Esophagus squamous epithelium (tissue), 5 donors: ENCODE data around the gene SASH3. TPM values are rescaled to one million over a fixed set of nuclear protein-coding genes. Genes with fewer than 3 reads are reported as not detected.

ENCODE experiments used
- DNase-seq: peaks from one replicate; lab custom pipeline; 2025; lab: John Stamatoyannopoulos, UW
- H3K27ac ChIP-seq, 4 donors: fragments of 200-600 bp; sonication (generic); one replicate each; pipeline ENCODE4 v1.5.1; 2016 to 2019; ENCODE audit warnings: mild to moderate bottlenecking in 1 of 4
- H3K27me3 ChIP-seq, 4 donors: fragments of 200-600 bp; sonication (generic); 1 replicate in 3 of 4; 2 replicates in 1 of 4; pipeline versions ENCODE4 v1.5.1 to v1.6.0; 2017 to 2021; ENCODE audit warnings: antibody characterized with exemption in 1 of 4
- H3K36me3 ChIP-seq, 3 donors: fragments of 200-600 bp; sonication (generic); one replicate each; pipeline ENCODE4 v1.5.1; 2016 to 2019
- H3K4me1 ChIP-seq, 3 donors: fragments of 200-600 bp; sonication (generic); one replicate each; pipeline ENCODE4 v1.5.1; 2017 to 2019
- H3K4me3 ChIP-seq, 4 donors: fragments of 200-600 bp; sonication (generic); 1 replicate in 3 of 4; 2 replicates in 1 of 4; pipeline ENCODE4 v1.5.1; 2016 to 2019; ENCODE audit warnings: mild to moderate bottlenecking in 2 of 4, moderate library complexity in 1 of 4
- H3K9me3 ChIP-seq, 3 donors: fragments of 200-600 bp; sonication (generic); one replicate each; pipeline ENCODE4 v1.5.1; 2016 to 2019
- POLR2A ChIP-seq, 4 donors: fragments of 450-650 bp; IDR thresholded peaks; one replicate each; pipeline ENCODE4 v1.6.1; 2017; ENCODE audit warnings: antibody characterized with exemption in 4 of 4, mild to moderate bottlenecking in 4 of 4, moderate library complexity in 3 of 4
- WGBS, 2 donors: methylation state at CpG; one replicate each; pipeline ENCODE4 v1.1.5; 2018; 5-methylcytosine and 5-hydroxymethylcytosine counted together
- intact Hi-C: fragments of 100-400 bp; cut with DNase I; formaldehyde crosslinking; loops from one replicate; pipeline ENCODE4 v1.15.0; 2022
- total RNA-seq, 4 donors: library from RNA; depleted of rRNA; stranded (reverse); fragments of >200 nt; gene quantifications; one replicate each; pipeline ENCODE4 v1.1.0, GENCODE V29; 2016
- TF ChIP-seq, protein P1 (sequence below), 6 experiments: fragments of 450-650 bp in 4 of 6; fragments of 200-600 bp in 2 of 6; sonication (generic) in 2 of 6; IDR thresholded peaks; one replicate each; pipeline ENCODE4 v1.5.1; 2016 to 2019; ENCODE audit warnings: antibody characterized with exemption in 6 of 6, mild to moderate bottlenecking in 4 of 6, moderate library complexity in 4 of 6
- donor health status: DM: yes; HTN: yes; CAD: no.

Gene SASH3
- total RNA-seq, 4 donors from 2014 or later = 2.5 to 9.3 (median 4.0) TPM

DNA sequence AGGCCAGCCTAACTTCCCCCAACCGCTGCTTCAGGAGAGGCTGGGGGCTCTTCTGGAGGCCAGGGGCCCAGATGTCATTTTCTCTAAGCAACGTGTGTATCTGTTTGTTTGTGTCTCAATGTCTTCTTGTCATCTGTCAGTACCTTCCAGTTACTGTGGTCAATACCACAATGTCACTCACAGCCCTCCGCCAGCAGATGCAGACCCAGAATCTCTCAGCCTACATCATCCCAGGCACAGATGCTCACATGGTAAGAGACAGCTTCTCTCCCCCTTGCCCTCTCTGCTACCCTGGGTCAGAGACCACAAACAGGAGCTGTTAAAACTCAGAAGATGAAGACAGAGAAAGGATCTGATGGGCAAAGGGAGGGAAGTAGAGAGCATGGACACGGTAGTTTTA lies 35.9 kb upstream of the SASH3 start:
- intact Hi-C loops = no loop called here
- no peak for DNase-seq
- Histone ChIP-seq H3K9me3 (no peaks in the 10 kb centered on the region), H3K4me3 (no peak overlapping the region), H3K27ac (no peak overlapping the region), H3K36me3 (no peaks in the 10 kb centered on the region), H3K27me3 (no peaks in the 10 kb centered on the region), H3K4me1 (peaks cover 0 to 6% (median 0%) of the 10 kb centered on the region in 3 donors)
- TF ChIP-seq, protein P1, sequence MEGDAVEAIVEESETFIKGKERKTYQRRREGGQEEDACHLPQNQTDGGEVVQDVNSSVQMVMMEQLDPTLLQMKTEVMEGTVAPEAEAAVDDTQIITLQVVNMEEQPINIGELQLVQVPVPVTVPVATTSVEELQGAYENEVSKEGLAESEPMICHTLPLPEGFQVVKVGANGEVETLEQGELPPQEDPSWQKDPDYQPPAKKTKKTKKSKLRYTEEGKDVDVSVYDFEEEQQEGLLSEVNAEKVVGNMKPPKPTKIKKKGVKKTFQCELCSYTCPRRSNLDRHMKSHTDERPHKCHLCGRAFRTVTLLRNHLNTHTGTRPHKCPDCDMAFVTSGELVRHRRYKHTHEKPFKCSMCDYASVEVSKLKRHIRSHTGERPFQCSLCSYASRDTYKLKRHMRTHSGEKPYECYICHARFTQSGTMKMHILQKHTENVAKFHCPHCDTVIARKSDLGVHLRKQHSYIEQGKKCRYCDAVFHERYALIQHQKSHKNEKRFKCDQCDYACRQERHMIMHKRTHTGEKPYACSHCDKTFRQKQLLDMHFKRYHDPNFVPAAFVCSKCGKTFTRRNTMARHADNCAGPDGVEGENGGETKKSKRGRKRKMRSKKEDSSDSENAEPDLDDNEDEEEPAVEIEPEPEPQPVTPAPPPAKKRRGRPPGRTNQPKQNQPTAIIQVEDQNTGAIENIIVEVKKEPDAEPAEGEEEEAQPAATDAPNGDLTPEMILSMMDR (IDR thresholded peaks at IDR 0.05) = no peak
- TF ChIP-seq POLR2A (IDR thresholded peaks at IDR 0.05) = no peak
- 50 to 64% methylated on average over 2 to 4 of the region's 4 CpGs for WGBS, 2 donors

DNA sequence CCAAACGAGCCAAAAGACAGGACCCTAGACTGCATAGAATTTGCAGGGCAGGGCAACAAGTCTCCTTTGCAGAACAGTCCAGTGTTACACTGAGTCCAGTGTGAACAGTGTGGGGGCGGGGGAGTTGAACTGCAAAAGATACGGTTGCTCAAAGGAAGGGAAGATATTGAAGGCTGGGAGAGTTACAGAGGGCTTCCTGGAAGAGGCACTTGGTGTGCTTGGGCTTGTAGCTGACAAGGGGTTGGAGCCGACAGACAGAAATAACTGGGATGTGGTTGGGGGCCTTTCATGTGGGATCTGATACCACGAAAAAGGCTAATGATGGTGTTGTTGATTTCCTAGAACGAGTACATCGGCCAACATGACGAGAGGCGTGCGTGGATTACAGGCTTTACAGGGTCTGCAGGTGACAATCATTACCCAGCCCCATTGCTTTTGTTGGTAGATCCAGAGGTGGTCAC lies 34.9 kb upstream of the SASH3 start:
- 78 to 94% methylated on average over 5 to 10 of the region's 10 CpGs for WGBS, 2 donors
- no peaks in the 10 kb centered on the region for H3K4me1 ChIP-seq

DNA sequence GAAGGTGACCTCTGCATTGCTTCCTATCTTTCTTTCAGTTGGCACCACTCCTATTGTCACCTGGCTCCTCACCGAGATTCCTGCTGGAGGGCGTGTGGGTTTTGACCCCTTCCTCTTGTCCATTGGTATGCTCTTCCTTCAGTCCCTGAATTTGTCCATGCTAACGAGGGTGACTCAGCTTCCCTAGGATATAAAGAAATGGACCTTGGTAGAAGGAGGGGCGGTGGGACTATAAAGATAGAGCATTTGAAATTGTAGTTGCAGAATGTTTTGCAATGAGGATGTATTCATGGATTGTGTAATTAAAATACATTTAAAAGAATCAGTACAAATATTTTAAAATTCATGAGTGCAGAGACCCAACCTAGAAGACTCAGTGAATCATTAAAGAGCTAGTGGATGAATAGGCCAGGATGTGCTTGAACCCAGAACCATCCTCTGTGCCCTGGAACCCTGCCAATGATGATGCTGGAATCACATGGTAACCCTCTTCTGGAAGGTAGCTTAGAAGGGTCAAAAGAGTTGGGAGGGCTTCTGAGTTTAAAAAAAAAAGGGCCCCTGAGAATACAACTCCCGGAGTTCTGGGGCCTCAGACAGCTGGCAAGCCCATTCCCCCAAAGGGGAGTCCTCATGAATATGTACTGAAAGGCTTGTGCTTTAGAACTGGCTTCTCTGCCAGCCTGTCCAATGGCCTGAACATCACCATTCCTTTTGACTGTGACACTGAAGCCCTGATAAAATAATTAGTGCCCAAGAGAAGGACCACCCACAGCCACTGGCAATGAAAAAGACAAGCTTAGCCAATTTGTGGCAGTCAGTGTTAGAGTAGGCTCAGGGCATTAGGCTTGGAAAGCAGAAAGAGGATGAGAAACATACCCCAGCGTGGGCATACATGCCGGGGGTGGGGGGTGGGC lies 32.9 kb upstream of the SASH3 start:
- 76 to 100% methylated on average over 1 to 6 of the region's 7 CpGs for WGBS, 2 donors
- Histone ChIP-seq H3K4me3 (no peak overlapping the region), H3K27me3 (no peaks in the 10 kb centered on the region), H3K36me3 (no peaks in the 10 kb centered on the region), H3K9me3 (no peaks in the 10 kb centered on the region), H3K4me1 (no peaks in the 10 kb centered on the region), H3K27ac (no peak overlapping the region)
- TF ChIP-seq, protein P1 (IDR thresholded peaks at IDR 0.05) = no peak
- no peak for TF ChIP-seq POLR2A (IDR thresholded peaks at IDR 0.05)
- DNase-seq = no peak
- intact Hi-C loops = no loop called here

More for the DNA sequence above, 34.9 kb upstream of the SASH3 start:
- Histone ChIP-seq H3K4me3 (no peak overlapping the region), H3K9me3 (no peaks in the 10 kb centered on the region), H3K27me3 (no peaks in the 10 kb centered on the region), H3K36me3 (no peaks in the 10 kb centered on the region), H3K27ac (no peak overlapping the region)
- TF ChIP-seq POLR2A (IDR thresholded peaks at IDR 0.05) = no peak
- TF ChIP-seq, protein P1 (IDR thresholded peaks at IDR 0.05) = no peak
- intact Hi-C loops = no loop called here
- DNase-seq = no peak

DNA sequence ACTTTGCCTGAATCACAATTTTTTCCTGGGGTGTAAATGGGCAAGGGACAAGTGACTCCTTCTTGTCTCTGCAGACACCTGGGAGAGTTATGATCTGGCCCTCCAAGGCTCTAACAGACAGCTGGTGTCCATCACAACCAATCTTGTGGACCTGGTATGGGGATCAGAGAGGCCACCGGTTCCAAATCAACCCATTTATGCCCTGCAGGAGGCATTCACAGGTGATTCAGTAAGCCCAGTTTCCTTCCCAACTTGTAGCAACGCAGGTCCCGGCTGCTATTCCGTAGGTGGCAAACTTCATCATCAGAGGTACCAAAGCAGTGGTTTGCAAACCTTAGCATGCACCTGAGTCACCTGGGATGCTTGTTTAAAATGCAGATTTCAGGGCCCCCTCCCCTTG lies 32.2 kb upstream of the SASH3 start:
- Histone ChIP-seq H3K4me3 (no peak overlapping the region), H3K36me3 (no peaks in the 10 kb centered on the region), H3K9me3 (no peaks in the 10 kb centered on the region), H3K27ac (no peak overlapping the region), H3K27me3 (no peaks in the 10 kb centered on the region), H3K4me1 (no peaks in the 10 kb centered on the region)
- no peak for TF ChIP-seq POLR2A (IDR thresholded peaks at IDR 0.05)
- TF ChIP-seq, protein P1 (IDR thresholded peaks at IDR 0.05) = no peak
- intact Hi-C loops = no loop called here
- no peak for DNase-seq
- 0% methylated on average over 1 of the region's 4 CpGs; no CpG with 5 or more reads in 1 of the 2 donors for whole genome bisulfite sequencing, 2 donors

DNA sequence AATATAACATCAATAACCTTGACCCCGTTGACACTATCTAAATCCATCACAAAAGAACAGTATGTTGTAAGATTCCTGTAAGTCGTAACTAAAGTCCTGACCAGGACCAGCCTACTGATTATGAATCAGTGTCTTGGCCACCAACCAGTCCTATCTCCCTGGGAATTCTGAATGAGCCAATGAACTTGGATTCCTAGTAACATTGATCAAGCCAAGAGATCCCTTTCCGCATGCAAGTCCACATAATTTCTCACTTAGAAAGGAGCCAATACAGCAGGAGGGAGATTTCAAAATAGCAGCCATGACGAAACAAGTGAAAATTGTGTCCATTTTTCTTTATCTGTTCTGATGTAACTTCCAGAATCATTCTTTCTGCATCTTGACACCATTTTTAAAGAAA lies 31.4 kb upstream of the SASH3 start:
- H3K27ac ChIP-seq = no peak overlapping the region
- no peak for TF ChIP-seq POLR2A (IDR thresholded peaks at IDR 0.05)
- TF ChIP-seq, protein P1 (IDR thresholded peaks at IDR 0.05) = no peak
- DNase-seq = no peak
- no peaks in the 10 kb centered on the region for H3K9me3 ChIP-seq
- no peak overlapping the region for H3K4me3 ChIP-seq
- intact Hi-C loops = no loop called here
- H3K36me3 ChIP-seq = no peaks in the 10 kb centered on the region
- 44 to 62% methylated on average over 4 of the region's 4 CpGs for WGBS, 2 donors
- no peaks in the 10 kb centered on the region for H3K27me3 ChIP-seq
- H3K4me1 ChIP-seq = no peaks in the 10 kb centered on the region
